ENCODE measurements around the gene RPS5. TPM values are rescaled to one million over a fixed set of nuclear protein-coding genes. Genes with fewer than 3 reads are reported as not detected.

RPS5 gene
- total RNA-seq, 1 experiment from 2014 or later = 1,982 TPM

- BruUV-seq (replicated peaks) = TSS peak; percentile 79
- ChIA-PET POLR2A (interaction anchor here (0.6 to 2.2 kb wide), 21 partner anchors 8 to 616 kb away, joined by 3 to 10 read pairs (median 5); partner anchors contain the start of genes TRIM28, ZBTB45, ZNF274 and ZNF544), CTCF (interaction anchor here (0.5 to 1.3 kb wide), 4 partner anchors 33 to 158 kb away, joined by 3 to 7 read pairs (median 4); partner anchors contain the start of gene ZBTB45), RAD21 (ENCODE audit: low non-redundant PET in 1 of 2, low total read pairs in 2 of 2, uncharacterized antibody in 2 of 2, unreplicated experiment in 2 of 2) (interaction anchor here in 1 of 2 experiments (0.5 to 1.2 kb wide), 2 partner anchors 84 to 179 kb away, joined by 5 to 9 read pairs; partner anchors contain the start of genes ZNF274 and ZNF8)
- Histone ChIP-seq H3K4me3 (replicated peaks in 1 of 2; ENCODE audit: low read depth in 1 of 2, low read length in 2 of 2) (peak within 1 kb of the TSS; percentile 81 to 90), H3K27ac (ENCODE audit: low read depth, low read length) (peak within 1 kb of the TSS; percentile 100), H4K20me1 (ENCODE audit: insufficient read depth) (no peaks in the 10 kb centered on the region), H3K4me2 (ENCODE audit: low read length) (peak within 1 kb of the TSS; percentile 91), H3K27me3 (ENCODE audit: insufficient read depth, low read length) (no peaks in the 10 kb centered on the region), H3K9me2 (ENCODE audit: insufficient read depth) (no peaks in the 10 kb centered on the region), H3K79me2 (ENCODE audit: insufficient read depth, low read length) (0 out of 2 replicates have a peak, but pooled peaks cover 3% of the 10 kb centered on the region), H3K9me3 (ENCODE audit: control insufficient read depth in 1 of 2, insufficient read depth in 1 of 2, low read depth in 1 of 2, low read length in 2 of 2) (no peaks in the 10 kb centered on the region), H3K4me1 (ENCODE audit: control insufficient read depth in 1 of 2, insufficient read depth in 2 of 2, low read length in 2 of 2) (peaks cover 6 to 19% of the 10 kb centered on the region in 2 experiments; a peak in 3 of 4 replicates), H3K36me3 (ENCODE audit: control insufficient read depth in 1 of 2, insufficient read depth in 2 of 2, low read length in 2 of 2) (no peaks in the 10 kb centered on the region), H3K9ac (ENCODE audit: low read length) (peak within 1 kb of the TSS; percentile 93), H2AFZ (ENCODE audit: low read depth, low read length, poor library complexity, severe bottlenecking) (peak within 1 kb of the TSS; percentile 23)
- ATAC-seq (peak; percentile 91), DNase-seq (ENCODE audit: low read depth, low spot score) (peak; percentile 94)
- intact Hi-C loops (cut with micrococcal nuclease) = loop anchor here (1.0 kb wide), 2 partner anchors 19 to 35 kb away; partner anchors contain the start of gene ZNF837
- no peak; the same call in 1 of the 2 replicates for TF ChIP-seq SP1 (IDR thresholded peaks at IDR 0.05; ENCODE audit: low read depth)
- peak; percentile 93 for TF ChIP-seq ZFX (IDR thresholded peaks at IDR 0.05)
- TF ChIP-seq POLR2AphosphoS5 (IDR thresholded peaks at IDR 0.05; ENCODE audit: low read depth, low read length) = peak; percentile 92; the same call in 1 of the 2 replicates
- TF ChIP-seq EGR1 (IDR thresholded peaks at IDR 0.05; ENCODE audit: low read depth) = peak; percentile 52; the same call in 1 of the 2 replicates
- TF ChIP-seq JUND (IDR thresholded peaks at IDR 0.05) = no peak
- no peak for TF ChIP-seq ZBTB33 (IDR thresholded peaks at IDR 0.05; ENCODE audit: extremely low read depth, insufficient replicate concordance, low read length)
- peak; percentile 85 for TF ChIP-seq YY1 (IDR thresholded peaks at IDR 0.05; ENCODE audit: extremely low read depth, insufficient replicate concordance, low read depth, low read length)
- TF ChIP-seq SIN3A (IDR thresholded peaks at IDR 0.05; ENCODE audit: low read depth) = no peak; the same call in none of the 2 replicates
- no peak for TF ChIP-seq TCF7L2 (IDR thresholded peaks at IDR 0.05; ENCODE audit: borderline replicate concordance, extremely low read depth, insufficient read depth, insufficient read length)
- peak; percentile 84 for TF ChIP-seq POLR2A (IDR thresholded peaks at IDR 0.05; ENCODE audit: borderline replicate concordance, extremely low read depth, insufficient read depth, insufficient read length)
- no peak for TF ChIP-seq FOSL1 (IDR thresholded peaks at IDR 0.05; ENCODE audit: low read depth)
- no peak for TF ChIP-seq ZNF274 (IDR thresholded peaks at IDR 0.05; ENCODE audit: low read depth, low read length)
- TF ChIP-seq RAD21 (IDR thresholded peaks at IDR 0.05; ENCODE audit: low read depth) = no peak
- peak; percentile 75 for TF ChIP-seq MAX (IDR thresholded peaks at IDR 0.05)
Measured at GRCh38 chr19:58362272-58362994, 24.6 kb upstream of the RPS5 start, which contains the start of gene ZNF497. Gene ZNF497 (minus strand): TSS chr19:58362751. CDS start chr19:58357635, 5,116 bp downstream.
